Spleen (tissue), 7 donors: ENCODE measurements around the gene RPL7A.

Experiments
- CTCF ChIP-seq, 11 experiments: fragments of 200-600 bp in 7 of 11; fragments of 450-650 bp in 4 of 11; sonication (generic) in 4 of 11; IDR thresholded peaks in 8 of 11; conservative IDR thresholded peaks in 3 of 11; 1 replicate in 7 of 11; 2 replicates in 4 of 11; pipeline versions ENCODE4 v1.4.0 to v1.8.0; 2016 to 2021; ENCODE audit warnings: antibody characterized with exemption in 11 of 11, inconsistent platforms in 4 of 11, mild to moderate bottlenecking in 1 of 11
- POLR2AphosphoS5 ChIP-seq, 3 donors: sonication (generic); formaldehyde crosslinking; IDR thresholded peaks; one replicate each; pipeline ENCODE4 v1.5.1; 2017; ENCODE audit warnings: antibody characterized with exemption in 3 of 3
- donor health status: DM: no; HTN: no; CAD: no; lungs with moderate emphysema.
- donor health status: DM: no; HTN: no; CAD: no.
- donor health status: DM: no; HTN: no; CAD: no.

GRCh38 chr9:133377721-133378216 lies 29.8 kb downstream of the RPL7A start:
- TF ChIP-seq CTCF (IDR thresholded peaks at IDR 0.05 in 8 of 11, conservative IDR thresholded peaks at IDR 0.05 in 3 of 11) (no peak), POLR2AphosphoS5 (IDR thresholded peaks at IDR 0.05) (no peak)
